HEK293 (cell line): ENCODE data around the gene PRR23A.

Source experiments
- CTCF ChIA-PET: fragments of 350-600 bp; formaldehyde crosslinking; extraction: SDS; loops from one replicate; lab custom pipeline; 2021; ENCODE audit warnings: antibody characterized with exemption; lab: Yijun Ruan, JAX
- POLR2A ChIA-PET: fragments of 300-600 bp; formaldehyde crosslinking; extraction: SDS; loops from one replicate; lab custom pipeline; 2020; ENCODE audit warnings: antibody characterized with exemption, inconsistent platforms; lab: Yijun Ruan, JAX
- H3K27ac ChIP-seq: fragments of 200-500 bp; sonication (Bioruptor generic); 2 replicates; pipeline ENCODE4 v1.5.1; 2014; ENCODE audit warnings: low read depth, low read length, control low read depth, inconsistent platforms; ENCODE audit errors: extremely low read depth
- H3K36me3 ChIP-seq, 2 experiments: fragments of 200-500 bp in 1 of 2; sonication (Bioruptor generic) in 1 of 2; 1 replicate in 1 of 2; 2 replicates in 1 of 2; pipeline ENCODE4 v1.5.1; 2014 to 2017; ENCODE audit warnings: inconsistent platforms in 2 of 2, low read length in 2 of 2; ENCODE audit not compliant: control insufficient read depth in 2 of 2, insufficient read depth in 1 of 2
- H3K4me1 ChIP-seq: fragments of 200-500 bp; sonication (Bioruptor generic); 2 replicates; pipeline ENCODE4 v1.5.1; 2014; ENCODE audit warnings: mild to moderate bottlenecking, low read length, inconsistent platforms; ENCODE audit not compliant: control insufficient read depth, insufficient read depth
- H3K4me3 ChIP-seq: 2 replicates; pipeline ENCODE4 v1.5.1; 2011; ENCODE audit warnings: low read depth, mild to moderate bottlenecking, control low read depth, low read length, moderate library complexity
- H3K9me3 ChIP-seq: fragments of 200-500 bp; sonication (Bioruptor generic); 2 replicates; pipeline ENCODE4 v1.5.1; 2014; ENCODE audit warnings: low read depth, low read length, inconsistent platforms; ENCODE audit not compliant: control insufficient read depth, insufficient read depth
- BCL11B ChIP-seq: fragments of 450-650 bp; formaldehyde crosslinking; IDR thresholded peaks from 2 replicates; pipeline ENCODE4 v1.5.1; 2016; ENCODE audit warnings: low read depth, missing biosample characterization, missing genetic modification characterization
- GLIS1 ChIP-seq: fragments of 450-650 bp; formaldehyde crosslinking; IDR thresholded peaks from 2 replicates; pipeline ENCODE4 v1.5.1; 2016; ENCODE audit warnings: missing biosample characterization, missing genetic modification characterization
- PATZ1 ChIP-seq: fragments of 450-650 bp; formaldehyde crosslinking; IDR thresholded peaks from 2 replicates; pipeline ENCODE4 v1.5.1; 2016; ENCODE audit warnings: missing biosample characterization, missing genetic modification characterization
- TCF7L2 ChIP-seq: IDR thresholded peaks from 2 replicates; pipeline ENCODE4 v1.6.1; 2011; ENCODE audit warnings: low read depth, mild to moderate bottlenecking, inconsistent platforms, low read length, moderate library complexity, borderline replicate concordance
- ZBTB26 ChIP-seq: fragments of 450-650 bp; formaldehyde crosslinking; optimal IDR thresholded peaks from 2 replicates; pipeline ENCODE3; 2016; ENCODE audit warnings: missing biosample characterization, mild to moderate bottlenecking, missing genetic modification characterization
- ZBTB6 ChIP-seq: fragments of 450-650 bp; formaldehyde crosslinking; IDR thresholded peaks from 2 replicates; pipeline ENCODE4 v1.5.1; 2017; ENCODE audit warnings: missing biosample characterization, missing genetic modification characterization
- ZBTB8A ChIP-seq: fragments of 450-650 bp; formaldehyde crosslinking; IDR thresholded peaks from 2 replicates; pipeline ENCODE4 v1.5.1; 2016; ENCODE audit warnings: missing biosample characterization, missing genetic modification characterization
- ZNF16 ChIP-seq: fragments of 450-650 bp; formaldehyde crosslinking; IDR thresholded peaks from 2 replicates; pipeline ENCODE4 v1.5.1; 2016; ENCODE audit warnings: low read depth, missing biosample characterization, missing genetic modification characterization
- ZNF211 ChIP-seq: fragments of 450-650 bp; formaldehyde crosslinking; IDR thresholded peaks from 2 replicates; pipeline ENCODE4 v1.5.1; 2016; ENCODE audit warnings: low read depth, missing biosample characterization, missing genetic modification characterization
- ZNF501 ChIP-seq: fragments of 450-650 bp; formaldehyde crosslinking; IDR thresholded peaks from 2 replicates; pipeline ENCODE4 v1.5.1; 2016; ENCODE audit warnings: missing biosample characterization, missing genetic modification characterization
- ZNF513 ChIP-seq: fragments of 450-650 bp; IDR thresholded peaks from 2 replicates; pipeline ENCODE4 v1.5.1; 2018; ENCODE audit warnings: missing biosample characterization, missing genetic modification characterization
- ZNF623 ChIP-seq: fragments of 450-650 bp; formaldehyde crosslinking; IDR thresholded peaks from 2 replicates; pipeline ENCODE4 v1.5.1; 2016; ENCODE audit warnings: missing biosample characterization, missing genetic modification characterization
- ZNF624 ChIP-seq: fragments of 450-650 bp; formaldehyde crosslinking; IDR thresholded peaks from 2 replicates; pipeline ENCODE4 v1.5.1; 2017; ENCODE audit warnings: missing biosample characterization, missing genetic modification characterization
- ZNF664 ChIP-seq: fragments of 450-650 bp; formaldehyde crosslinking; IDR thresholded peaks from 2 replicates; pipeline ENCODE4 v1.5.1; 2016; ENCODE audit warnings: missing biosample characterization, missing genetic modification characterization
- ZNF677 ChIP-seq: fragments of 450-650 bp; IDR thresholded peaks from 2 replicates; pipeline ENCODE4 v1.5.0; 2018; ENCODE audit warnings: missing biosample characterization, mild to moderate bottlenecking, missing genetic modification characterization, moderate library complexity
- ZNF830 ChIP-seq: fragments of 450-650 bp; IDR thresholded peaks from 2 replicates; pipeline ENCODE4 v1.5.0; 2018; ENCODE audit warnings: missing biosample characterization, missing genetic modification characterization, low read depth, mild to moderate bottlenecking, moderate library complexity
- ZSCAN18 ChIP-seq: fragments of 450-650 bp; formaldehyde crosslinking; IDR thresholded peaks from 2 replicates; pipeline ENCODE4 v1.5.1; 2016; ENCODE audit warnings: missing biosample characterization, missing genetic modification characterization

PRR23A gene

GRCh38 chr3:139020036-139020867 lies 14.2 kb upstream of the PRR23A start:
- Histone ChIP-seq H3K27ac (no peak overlapping the region), H3K9me3 (no peaks in the 10 kb centered on the region), H3K4me3 (no peak overlapping the region), H3K36me3 (no peaks in the 10 kb centered on the region)
- POLR2A ChIA-PET = no interaction called here
- TF ChIP-seq ZNF513 (tag by site-specific recombination) (no peak), BCL11B (tag by site-specific recombination) (no peak), PATZ1 (tag by site-specific recombination) (no peak)
- TF ChIP-seq, all 188 proteins: peak for 0
- H3K4me1 ChIP-seq = no peaks in the 10 kb centered on the region
- CTCF ChIA-PET = no interaction called here

- Histone ChIP-seq H3K4me1 (no peaks in the 10 kb centered on the region), H3K9me3 (no peaks in the 10 kb centered on the region), H3K36me3 (no peaks in the 10 kb centered on the region), H3K27ac (no peak overlapping the region), H3K4me3 (no peak overlapping the region)
- ChIA-PET CTCF (interaction anchor here (0.5 to 0.7 kb wide), 3 partner anchors 9 to 837 kb away, joined by 3 to 6 read pairs (median 3); no protein-coding TSS in a partner anchor), POLR2A (no interaction called here)
- TF ChIP-seq ZNF624 (tag by site-specific recombination) (no peak), ZNF664 (tag by site-specific recombination) (no peak), ZNF830 (tag by site-specific recombination) (no peak), ZNF623 (no peak), ZBTB26 (tag by site-specific recombination) (no peak), ZSCAN18 (tag by site-specific recombination) (no peak), ZNF501 (tag by site-specific recombination) (no peak), ZNF677 (tag by site-specific recombination) (no peak), GLIS1 (tag by site-specific recombination) (no peak), ZNF16 (tag by site-specific recombination) (no peak), TCF7L2 (no peak), ZBTB8A (tag by site-specific recombination) (no peak), ZBTB6 (tag by site-specific recombination) (no peak), ZNF211 (no peak), BCL11B (tag by site-specific recombination) (no peak)
These were observed 10.5 kb upstream of the PRR23A start for GRCh38 chr3:139016430-139017048.
